ENCODE data around the gene KRTAP4-6.
"Not testable (repeated sequence)": the region's sequence is repeated elsewhere in the genome, so short reads cannot be mapped to it uniquely, and the experiment has no call there.

Gene KRTAP4-6

DNA sequence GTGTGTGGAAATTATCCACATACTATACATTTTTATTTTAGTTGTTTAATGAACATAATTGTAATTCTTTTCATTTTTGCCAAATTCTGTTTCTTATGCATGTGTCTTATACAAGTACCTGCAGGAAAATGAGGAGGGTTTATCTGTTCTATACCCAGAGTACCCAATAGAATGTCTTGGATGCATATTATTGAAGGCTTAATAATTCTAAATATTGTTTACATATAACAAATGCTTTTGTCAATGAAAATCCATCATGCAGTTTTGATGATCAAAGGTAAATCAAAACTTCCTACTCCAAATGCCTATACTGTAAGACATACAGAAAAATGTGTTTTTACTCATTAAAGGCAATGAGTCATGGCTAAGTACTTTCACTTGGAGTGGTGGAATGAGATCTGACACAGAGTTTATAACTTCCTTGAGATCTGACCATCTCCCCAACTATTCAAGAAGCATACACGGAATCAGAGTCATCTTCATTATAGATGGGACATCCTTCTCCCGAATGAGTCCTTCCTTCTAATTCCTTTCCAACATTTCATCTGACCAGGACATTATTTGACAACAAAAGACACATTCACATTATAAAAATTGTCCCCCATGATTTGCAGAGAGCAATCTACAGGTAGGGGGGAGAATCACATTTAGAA, 35.8 kb downstream of the KRTAP4-6 start:
- not testable (repeated sequence) for DNase-seq

GRCh38 chr17:41103896-41104295, 36.4 kb downstream of the KRTAP4-6 start:
- no peak for DNase-seq

DNA sequence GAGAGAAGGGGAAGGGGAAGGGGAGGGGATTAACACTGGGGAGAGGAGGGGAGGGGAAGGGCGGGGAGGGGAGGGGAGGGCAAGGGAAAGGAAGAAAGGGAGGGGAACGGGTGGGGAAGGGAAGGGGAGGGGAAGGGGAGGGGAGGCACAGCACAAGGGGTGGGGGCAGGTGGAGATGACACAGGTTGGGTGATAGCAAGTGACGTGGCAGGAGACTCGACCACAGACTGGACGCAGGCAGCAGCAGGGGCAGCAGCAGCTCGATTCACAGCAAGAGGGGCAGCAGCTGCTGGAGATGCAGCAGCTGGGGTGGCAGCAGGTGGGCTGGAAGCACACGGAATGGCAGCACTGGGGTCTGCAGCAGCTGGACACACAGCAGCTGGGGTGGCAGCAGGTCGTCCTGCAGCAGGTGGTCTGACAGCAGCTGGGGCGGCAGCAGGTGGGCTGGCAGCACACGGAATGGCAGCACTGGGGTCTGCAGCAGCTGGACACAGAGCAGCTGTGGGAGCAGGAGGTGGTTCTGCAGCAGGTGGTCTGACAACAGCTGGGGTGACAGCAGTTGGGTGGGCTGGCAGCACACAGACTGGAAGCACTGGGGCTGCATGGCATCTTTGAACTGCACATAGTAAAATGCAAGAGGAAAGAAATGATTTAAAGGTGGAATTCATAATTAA, 38.6 kb downstream of the KRTAP4-6 start, which contains the start of gene KRTAP4-16:
TSS of gene KRTAP4-16 (minus strand) at position 624 of the 674 bp plus-strand sequence. CDS start at position 624, 0 bp downstream.
- DNase-seq: no peak

GRCh38 chr17:41099682-41100480, 40.5 kb downstream of the KRTAP4-6 start:
- not testable (repeated sequence) for DNase-seq

DNA sequence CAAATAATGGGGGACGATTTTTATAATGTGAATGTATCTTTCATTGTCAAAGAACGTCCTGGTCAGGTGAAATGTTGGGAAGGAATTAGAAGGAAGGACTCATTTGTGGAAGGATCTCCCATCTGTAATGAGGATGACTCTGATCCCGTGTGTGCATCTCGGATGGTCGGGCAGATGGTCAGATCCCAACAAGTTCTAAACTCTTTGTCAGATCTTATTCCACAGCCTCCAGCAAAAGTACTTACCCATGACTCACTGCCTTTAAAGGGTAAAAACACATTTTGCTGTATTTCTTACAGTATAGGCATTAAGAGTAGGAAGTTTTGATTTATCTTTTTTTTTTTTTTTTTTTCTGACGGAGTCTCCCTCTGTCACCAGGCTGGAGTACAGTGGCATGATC, 41.9 kb downstream of the KRTAP4-6 start:
- no peak for DNase-seq

- no peak for DNase-seq
Observed at GRCh38 chr17:41098042-41098441, 42.3 kb downstream of the KRTAP4-6 start, which contains the start of gene KRTAP4-8. Gene KRTAP4-8, minus strand, starts transcription at chr17:41098142. Its CDS starts 58 bp downstream, at chr17:41098084.

DNA sequence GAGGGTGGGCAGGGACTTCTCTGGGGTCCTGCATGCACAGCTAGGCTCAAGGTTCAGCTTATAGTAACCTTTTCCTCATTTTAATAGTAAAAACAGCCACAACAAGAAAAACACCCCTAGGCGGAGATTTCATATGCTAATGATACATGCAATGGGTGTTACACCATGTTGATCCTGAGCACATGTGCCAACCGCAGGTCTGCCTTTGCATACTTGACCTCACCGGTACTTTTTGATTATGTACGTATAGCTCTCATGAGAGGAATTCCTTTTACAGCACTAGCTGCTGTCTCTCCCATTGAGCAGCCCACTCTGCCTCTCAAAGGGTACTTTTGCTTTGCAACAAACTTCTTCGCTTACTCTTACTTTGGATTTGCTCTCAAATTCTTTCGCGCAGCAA, 44.3 kb downstream of the KRTAP4-6 start:
- DNase-seq: no peak

All from NCI-H1417 treated with DMSO at 0.1 percent for 48 hours (cell line).